ENCODE data around the gene PPP2R3B.
A peak's percentile ranks its signal among the peaks of the same experiment; 100 is the strongest.

The PPP2R3B gene

GRCh38 chrX:370244-370962 lies 16.3 kb downstream of the PPP2R3B start:
- DNase-seq (ENCODE audit: low spot score) = peak; percentile 22

GRCh38 chrX:369563-370101 lies 17.1 kb downstream of the PPP2R3B start:
- DNase-seq (ENCODE audit: low spot score) = no peak

- DNase-seq (ENCODE audit: low spot score) = no peak
Observed at GRCh38 chrX:368811-369562, 17.7 kb downstream of the PPP2R3B start.

- DNase-seq (ENCODE audit: low spot score) = no peak
Observed at GRCh38 chrX:367866-368265, 18.8 kb downstream of the PPP2R3B start.

- no peak for DNase-seq (ENCODE audit: low spot score)
Observed at GRCh38 chrX:367349-367748, 19.4 kb downstream of the PPP2R3B start.

GRCh38 chrX:363621-364375 lies 22.9 kb downstream of the PPP2R3B start:
- DNase-seq (ENCODE audit: low spot score) = no peak

DNA sequence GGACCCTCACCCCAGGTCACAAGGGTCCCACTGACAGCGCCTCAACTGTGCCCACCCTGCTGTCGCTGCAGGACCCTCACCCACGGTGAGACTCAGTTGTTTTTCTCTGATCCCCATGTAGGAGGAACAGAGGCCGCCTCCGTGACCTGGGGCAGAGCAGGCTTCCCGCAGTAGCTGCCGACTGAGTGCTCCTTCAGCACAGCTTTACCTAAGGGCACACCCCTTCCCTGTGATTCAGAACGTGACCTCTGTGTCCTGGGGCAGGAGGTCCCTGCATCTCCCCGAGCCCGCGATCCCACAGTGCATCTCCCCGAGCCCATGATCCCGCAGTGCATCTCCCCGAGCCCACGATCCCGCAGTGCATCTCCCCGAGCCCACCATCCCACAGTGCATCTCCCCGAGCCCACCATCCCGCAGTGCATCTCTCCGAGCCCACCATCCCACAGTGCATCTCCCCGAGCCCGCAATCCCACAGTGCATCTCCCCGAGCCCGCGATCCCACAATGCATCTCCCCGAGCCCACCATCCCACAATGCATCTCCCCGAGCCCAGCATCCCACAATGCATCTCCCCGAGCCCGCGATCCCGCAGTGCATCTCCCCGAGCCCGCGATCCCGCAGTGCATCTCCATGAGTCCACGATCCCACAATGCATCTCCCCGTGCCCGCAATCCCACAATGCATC lies 23.6 kb downstream of the PPP2R3B start:
- no peak for DNase-seq (ENCODE audit: low spot score)

DNA sequence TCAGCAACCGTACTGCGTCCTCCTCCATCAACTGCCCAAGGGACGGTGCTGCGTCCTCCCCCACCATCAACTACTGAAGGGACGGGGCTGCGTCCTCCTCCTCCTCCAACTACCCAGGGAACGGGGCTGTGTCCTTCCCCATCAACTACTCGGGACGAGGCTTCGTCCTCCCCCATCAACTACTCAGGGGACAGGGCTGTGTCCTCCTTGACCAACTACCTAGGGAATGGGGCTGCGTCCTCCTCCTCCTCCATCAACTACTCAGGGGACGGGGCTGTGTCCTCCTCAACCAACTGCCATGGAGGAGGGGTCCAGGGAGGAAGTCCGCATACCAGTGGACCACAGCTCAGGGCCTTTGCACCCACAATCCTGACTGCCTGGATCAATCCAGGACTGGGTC lies 24.4 kb downstream of the PPP2R3B start:
- DNase-seq (ENCODE audit: low spot score) = no peak

DNA sequence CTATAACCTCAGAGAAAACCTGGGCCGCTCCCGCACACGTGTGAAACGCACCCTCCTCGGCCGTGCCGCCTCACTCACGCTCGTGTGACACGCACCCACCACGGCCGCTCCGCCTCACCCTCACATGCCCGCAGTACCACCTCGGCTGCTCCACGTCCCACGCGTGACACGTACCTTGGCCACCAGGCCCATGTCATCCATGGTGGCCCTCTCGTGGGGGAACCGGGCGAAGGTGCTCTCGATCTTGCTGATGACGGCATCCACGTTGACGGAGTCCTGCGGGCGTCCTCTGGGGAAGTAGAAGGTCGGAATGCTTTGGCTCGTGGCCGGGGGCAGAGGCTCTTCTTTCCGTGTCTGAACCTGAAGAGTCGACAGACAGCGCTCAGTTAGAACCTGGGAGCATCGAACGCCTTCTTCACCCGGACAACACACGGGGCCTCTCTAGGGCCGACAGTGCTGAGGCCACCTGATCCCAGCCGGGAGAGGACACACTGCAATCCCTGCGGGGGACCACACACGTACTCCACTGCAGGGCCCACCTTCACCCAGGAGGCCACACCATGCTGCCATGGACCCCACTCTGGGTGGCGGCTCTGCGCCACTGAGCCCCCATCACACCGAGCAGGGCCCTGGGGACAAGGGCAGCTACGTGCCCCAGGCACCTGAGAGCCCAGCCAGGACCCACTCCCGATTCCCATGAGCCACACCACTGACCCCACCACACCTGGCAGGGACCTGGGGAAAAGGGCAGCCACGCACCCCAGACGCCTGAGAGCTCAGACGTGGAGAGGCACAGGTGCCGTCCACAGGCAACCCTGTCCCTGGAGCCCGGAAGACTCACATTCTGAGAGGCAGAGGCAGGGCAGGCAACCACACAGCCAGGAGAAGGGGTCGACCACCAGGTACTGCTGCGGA lies 25.2 kb downstream of the PPP2R3B start:
- no peak for DNase-seq (ENCODE audit: low spot score)

DNA sequence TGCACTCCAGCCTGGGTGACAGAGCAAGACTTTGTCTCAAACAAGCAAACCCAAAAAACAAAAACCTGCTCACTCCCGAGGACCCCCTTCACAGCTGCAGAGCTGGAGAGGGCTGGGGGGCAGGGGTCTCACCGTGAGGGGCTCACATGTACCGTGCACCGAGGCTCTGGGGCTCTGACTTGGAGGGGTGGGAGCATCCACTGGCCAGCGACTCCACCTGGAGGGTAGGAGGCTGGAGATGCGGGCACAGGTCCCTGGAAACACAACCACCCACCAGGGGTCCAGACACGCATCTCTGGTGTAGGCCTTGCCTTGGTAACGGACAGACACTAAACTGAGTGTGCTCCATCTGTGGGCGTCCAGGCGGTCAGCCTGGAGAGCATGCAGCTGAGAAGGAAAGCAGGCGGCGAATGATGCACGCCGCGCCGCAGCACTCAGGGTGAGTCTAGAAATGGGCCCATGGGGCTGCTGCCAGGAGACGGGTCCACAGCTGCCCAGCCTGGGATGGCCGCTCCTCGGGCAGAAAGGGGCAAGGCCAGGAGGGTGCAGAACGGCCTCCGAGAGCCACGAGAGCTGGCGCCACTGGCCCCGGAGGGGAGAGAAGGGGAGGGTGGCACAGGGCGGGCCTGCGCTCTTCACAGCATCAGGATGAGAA lies 26.1 kb downstream of the PPP2R3B start:
- DNase-seq (ENCODE audit: low spot score) = no peak

DNA sequence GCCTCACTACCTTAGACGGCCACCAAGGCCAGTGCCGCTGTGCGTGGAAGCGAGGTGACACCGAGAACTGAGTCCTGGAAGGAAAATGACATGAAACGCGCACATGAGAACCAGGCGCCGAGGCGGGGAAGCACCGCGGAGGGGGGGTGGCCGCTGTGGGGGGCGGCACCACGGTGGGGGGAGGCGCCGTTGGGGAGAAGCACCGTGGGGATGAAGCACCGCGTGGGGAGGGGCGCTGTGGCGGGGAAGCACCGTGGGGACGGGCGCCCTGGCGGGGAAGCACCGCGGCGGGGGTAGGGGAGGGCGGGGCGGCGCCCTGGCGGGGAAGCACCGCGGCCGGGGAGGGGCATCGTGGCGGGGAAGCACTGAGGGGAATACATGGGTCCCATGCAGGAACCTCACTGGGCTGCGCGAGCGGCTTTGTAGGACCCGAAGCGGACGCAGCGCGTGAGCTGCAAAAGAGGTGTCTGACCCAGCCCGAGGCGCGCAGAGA lies 28.0 kb downstream of the PPP2R3B start:
- DNase-seq (ENCODE audit: low spot score) = no peak

DNA sequence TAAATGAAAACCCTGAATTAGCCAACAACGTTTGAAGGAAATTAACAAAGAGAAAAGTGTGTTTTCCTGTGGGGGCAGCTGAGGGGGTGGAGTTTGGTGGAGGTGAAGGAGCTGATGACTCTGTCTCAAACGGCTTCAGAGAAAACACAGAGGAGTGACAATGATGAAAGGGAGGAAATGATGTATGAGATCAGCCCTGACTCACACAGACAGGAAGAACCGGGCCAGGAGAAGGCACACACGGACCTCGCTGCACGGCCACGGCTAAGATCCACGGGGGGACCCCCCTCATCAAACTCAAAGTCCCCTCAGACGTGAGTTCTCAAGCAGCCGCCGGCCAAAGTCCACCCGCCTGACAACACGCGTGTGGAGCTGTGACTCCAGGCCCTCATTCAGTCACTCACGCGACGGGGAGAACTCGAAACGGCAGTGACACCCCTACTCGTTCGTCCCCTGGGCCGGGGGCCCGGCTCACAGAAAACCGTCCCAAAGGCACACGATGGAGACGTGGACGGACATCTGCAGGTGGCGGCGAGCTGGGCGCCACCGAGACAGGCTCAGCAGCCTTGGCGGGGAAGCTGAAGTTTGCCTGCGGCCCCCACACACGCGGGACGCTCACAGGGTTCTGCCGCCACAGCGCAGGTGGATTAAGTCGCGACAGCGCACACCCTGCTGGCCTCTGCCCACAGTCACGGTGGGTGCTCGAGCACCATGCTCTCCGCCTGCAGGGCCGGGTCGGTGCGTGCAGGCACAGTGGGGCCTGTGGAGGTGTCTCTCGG lies 28.8 kb downstream of the PPP2R3B start:
- no peak for DNase-seq (ENCODE audit: low spot score)

DNA sequence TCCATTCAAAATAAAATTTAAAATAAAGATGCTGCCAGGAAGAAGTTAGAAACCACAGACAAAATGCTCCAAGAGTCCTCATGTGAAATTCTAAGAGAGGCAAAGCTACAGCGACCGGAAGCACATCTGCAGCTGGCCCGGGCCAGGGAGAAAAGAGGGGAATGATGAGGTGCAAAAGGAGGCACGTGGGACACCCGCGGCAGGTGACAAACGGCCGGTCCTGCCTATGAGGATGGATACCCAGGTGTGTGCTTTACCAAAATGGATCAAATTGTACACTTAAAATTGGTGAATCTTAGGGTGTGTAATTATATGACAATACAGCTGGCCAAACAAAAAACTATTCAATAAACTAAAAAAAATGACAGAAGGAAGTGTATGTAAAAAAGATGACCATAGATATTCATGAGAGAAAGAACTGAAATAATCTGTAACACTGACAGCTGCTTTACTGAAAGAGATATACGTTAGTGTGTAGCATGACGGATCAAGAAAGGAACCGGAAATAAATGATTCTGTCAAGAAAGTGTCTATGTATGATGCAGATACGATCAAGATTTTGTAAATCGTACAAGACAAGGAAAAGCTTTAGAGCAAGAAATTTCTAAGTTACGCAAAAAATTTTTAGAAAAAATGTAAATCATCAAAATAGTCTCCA lies 29.5 kb downstream of the PPP2R3B start:
- no peak for DNase-seq (ENCODE audit: low spot score)

GRCh38 chrX:356385-357034 lies 30.2 kb downstream of the PPP2R3B start:
- no peak for DNase-seq (ENCODE audit: low spot score)

GRCh38 chrX:355329-356050 lies 31.2 kb downstream of the PPP2R3B start:
- DNase-seq (ENCODE audit: low spot score) = no peak

- DNase-seq (ENCODE audit: low spot score) = no peak
Observed at GRCh38 chrX:353566-354535, 32.9 kb downstream of the PPP2R3B start.
